GM23248 (cell line): ENCODE measurements around the gene HELZ2. TPM values are rescaled to one million over a fixed set of nuclear protein-coding genes. Genes with fewer than 3 reads are reported as not detected.
"Not testable (repeated sequence)": the region's sequence is repeated elsewhere in the genome, so short reads cannot be mapped to it uniquely, and the experiment has no call there.

ENCODE experiments used
- DNase-seq: peaks from one replicate; pipeline ENCODE4 v3.0.0-alpha.2; 2015
- H2AFZ ChIP-seq: fragments of 200-600 bp; sonication (generic); 2 replicates; pipeline ENCODE4 v1.6.1; 2016; ENCODE audit warnings: antibody characterized with exemption
- H3F3A ChIP-seq: fragments of 200-600 bp; sonication (generic); 2 replicates; pipeline ENCODE4 v1.6.1; 2016; ENCODE audit warnings: mild to moderate bottlenecking, antibody characterized with exemption, mixed run types; ENCODE audit not compliant: insufficient read depth
- H3K27ac ChIP-seq: fragments of 200-600 bp; sonication (generic); 2 replicates; pipeline ENCODE4 v1.5.1; 2016; ENCODE audit warnings: mild to moderate bottlenecking
- H3K27me3 ChIP-seq: fragments of 200-600 bp; sonication (generic); replicated peaks from 2 replicates; pipeline ENCODE4 v1.6.1; 2016; ENCODE audit warnings: mild to moderate bottlenecking; ENCODE audit not compliant: insufficient read depth
- H3K36me3 ChIP-seq: fragments of 200-600 bp; sonication (generic); 2 replicates; pipeline ENCODE4 v1.6.1; 2016; ENCODE audit warnings: low read depth, mild to moderate bottlenecking
- H3K4me1 ChIP-seq: fragments of 200-600 bp; sonication (generic); 2 replicates; pipeline ENCODE4 v1.6.1; 2016; ENCODE audit warnings: mild to moderate bottlenecking; ENCODE audit not compliant: insufficient read depth
- H3K4me2 ChIP-seq: fragments of 200-600 bp; sonication (generic); one replicate; pipeline ENCODE4 v1.6.1; 2016; ENCODE audit warnings: mild to moderate bottlenecking; ENCODE audit not compliant: unreplicated experiment
- H3K4me3 ChIP-seq: fragments of 200-600 bp; sonication (generic); 2 replicates; pipeline ENCODE4 v1.5.1; 2016; ENCODE audit warnings: mild to moderate bottlenecking
- H3K79me2 ChIP-seq: fragments of 200-600 bp; sonication (generic); 2 replicates; pipeline ENCODE4 v1.6.1; 2016; ENCODE audit warnings: mild to moderate bottlenecking; ENCODE audit not compliant: insufficient read depth
- H3K9ac ChIP-seq: fragments of 200-600 bp; sonication (generic); 2 replicates; pipeline ENCODE4 v1.6.1; 2016; ENCODE audit warnings: mild to moderate bottlenecking
- H3K9me2 ChIP-seq: fragments of 200-600 bp; sonication (generic); 2 replicates; pipeline ENCODE4 v1.6.1; 2016; ENCODE audit warnings: mixed run types, mild to moderate bottlenecking, moderate library complexity; ENCODE audit not compliant: insufficient read depth
- H3K9me3 ChIP-seq: fragments of 200-600 bp; sonication (generic); one replicate; pipeline ENCODE4 v1.6.1; 2017; ENCODE audit warnings: low read depth
- H4K20me1 ChIP-seq: fragments of 200-600 bp; sonication (generic); 2 replicates; pipeline ENCODE4 v1.6.0; 2016; ENCODE audit not compliant: insufficient read depth
- EZH2 ChIP-seq: fragments of 200-600 bp; sonication (generic); IDR thresholded peaks from 2 replicates; pipeline ENCODE4 v1.6.1; 2018; ENCODE audit warnings: antibody characterized with exemption, mild to moderate bottlenecking; ENCODE audit not compliant: insufficient read depth, poor library complexity, severe bottlenecking
- EZH2phosphoT487 ChIP-seq: fragments of 200-600 bp; sonication (generic); IDR thresholded peaks from 2 replicates; pipeline ENCODE4 v1.6.1; 2018; ENCODE audit warnings: antibody characterized with exemption, moderate library complexity, mild to moderate bottlenecking, low read depth; ENCODE audit not compliant: insufficient read depth
- WGBS, 2 experiments: methylation state at CpG; one replicate each; pipeline ENCODE4 v1.1.6; 2015 to 2017; ENCODE audit warnings: low lambda C conversion rate in 2 of 2, low coverage in 1 of 2; ENCODE audit errors: missing lambda C conversion rate in 2 of 2; 5-methylcytosine and 5-hydroxymethylcytosine counted together
- in situ Hi-C: fragments of 300-500 bp; cut with MboI; formaldehyde crosslinking; loops from 2 replicates; pipeline ENCODE4 v1.15.0; 2020
- polyA plus RNA-seq: library from polyadenylated mRNA; unstranded; fragments of >200 nt; fragmentation: Nextera tagmentation; extraction: Ambion mirVana; gene quantifications from 2 replicates; pipeline ENCODE4 v1.2.1, GENCODE V29; 2016
- total RNA-seq: library from RNA; depleted of rRNA; stranded (reverse); fragments of >200 nt; shearing (Covaris generic); gene quantifications from 2 replicates; pipeline ENCODE4 v1.2.3, GENCODE V29; 2014

Gene HELZ2
- total and polyA plus RNA-seq, 2 experiments from 2014 or later, result 3.0 to 17.5 TPM

DNA sequence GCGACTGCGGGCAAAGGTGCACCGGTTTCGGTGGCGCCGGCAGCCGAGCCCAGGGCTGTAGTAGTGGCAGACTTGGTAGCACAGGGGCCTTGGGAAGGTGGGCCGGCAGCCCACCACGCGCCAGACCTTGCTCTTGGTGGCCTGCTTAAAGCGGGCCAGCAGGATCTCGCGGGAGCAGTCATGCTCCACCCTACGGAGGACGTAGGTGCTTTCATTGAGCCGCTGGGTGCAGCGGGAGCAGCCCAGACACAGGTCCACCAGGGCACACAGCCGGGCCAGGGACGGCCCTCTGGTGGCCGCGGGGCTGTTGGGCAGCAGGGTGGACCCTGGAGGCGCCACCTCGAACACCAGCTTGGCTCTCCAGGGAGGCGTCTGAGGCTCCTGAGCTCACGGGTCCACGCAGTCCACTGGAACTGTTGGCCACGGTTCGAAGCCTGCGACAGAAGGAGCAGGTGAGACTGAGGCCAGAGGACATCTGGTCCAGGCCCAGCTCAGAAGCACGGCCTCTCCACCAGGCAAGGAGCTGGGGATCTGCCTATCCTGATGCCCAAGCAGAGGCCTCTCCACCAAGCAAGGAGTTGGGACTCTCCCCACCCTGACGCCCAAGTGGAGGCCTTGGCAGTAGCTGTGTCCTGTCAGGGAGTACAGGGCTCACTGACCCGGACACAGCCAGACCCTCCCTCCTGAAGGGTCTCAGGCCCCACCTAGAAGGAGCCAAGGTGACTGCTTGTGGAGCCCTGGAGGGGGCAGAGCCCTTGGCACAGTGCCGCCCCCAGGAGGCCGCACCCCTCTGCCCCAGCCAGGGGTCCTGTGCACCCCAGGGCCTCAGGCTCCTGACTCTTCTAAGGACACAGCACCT lies 1.0 kb downstream of the HELZ2 start:
- Histone ChIP-seq H2AFZ (peak overlapping the region; percentile 51; the same call in 1 of the 2 replicates), H3K4me3 (peak overlapping the region; percentile 90), H3K27me3 (no peaks in the 10 kb centered on the region), H3K4me1 (0 out of 2 replicates have a peak, but pooled peaks cover 10% of the 10 kb centered on the region), H3K27ac (no peak overlapping the region), H3K4me2 (peak overlapping the region; percentile 91), H3K36me3 (no peaks in the 10 kb centered on the region), H4K20me1 (no peaks in the 10 kb centered on the region), H3K9me2 (no peaks in the 10 kb centered on the region), H3K79me2 (0 out of 2 replicates have a peak, but pooled peaks cover 8% of the 10 kb centered on the region), H3K9ac (peak overlapping the region; percentile 87), H3F3A (peaks cover 15% of the 10 kb centered on the region; the same call in 1 of the 2 replicates), H3K9me3 (no peaks in the 10 kb centered on the region)
- no peak for TF ChIP-seq EZH2
- no peak for TF ChIP-seq EZH2phosphoT487
- in situ Hi-C loops, result no loop called here
- peak; percentile 38 for DNase-seq
- 78 to 81% methylated on average over 26 to 34 of the region's 34 CpGs for WGBS, 2 experiments

- no peak for DNase-seq
- no peak overlapping the region for H3K4me2 ChIP-seq
- in situ Hi-C loops, result no loop called here
- H3K9me3 ChIP-seq, result no peaks in the 10 kb centered on the region
- no peaks in the 10 kb centered on the region for H3K36me3 ChIP-seq
- no peak overlapping the region for H2AFZ ChIP-seq
- 92 to 95% methylated on average over 42 to 48 of the region's 48 CpGs for WGBS, 2 experiments
- H3K79me2 ChIP-seq, result 0 out of 2 replicates have a peak, but pooled peaks cover 8% of the 10 kb centered on the region
- no peaks in the 10 kb centered on the region for H3K27me3 ChIP-seq
- TF ChIP-seq EZH2 (no peak), EZH2phosphoT487 (no peak)
- no peak overlapping the region for H3K4me3 ChIP-seq
- H3F3A ChIP-seq, result peaks cover 15% of the 10 kb centered on the region; the same call in 1 of the 2 replicates
- H3K27ac ChIP-seq, result no peak overlapping the region
- no peak overlapping the region for H3K9ac ChIP-seq
- H3K4me1 ChIP-seq, result 0 out of 2 replicates have a peak, but pooled peaks cover 10% of the 10 kb centered on the region
- no peaks in the 10 kb centered on the region for H4K20me1 ChIP-seq
- no peaks in the 10 kb centered on the region for H3K9me2 ChIP-seq
Measured at GRCh38 chr20:63572071-63572787, 1.8 kb downstream of the HELZ2 start.

DNA sequence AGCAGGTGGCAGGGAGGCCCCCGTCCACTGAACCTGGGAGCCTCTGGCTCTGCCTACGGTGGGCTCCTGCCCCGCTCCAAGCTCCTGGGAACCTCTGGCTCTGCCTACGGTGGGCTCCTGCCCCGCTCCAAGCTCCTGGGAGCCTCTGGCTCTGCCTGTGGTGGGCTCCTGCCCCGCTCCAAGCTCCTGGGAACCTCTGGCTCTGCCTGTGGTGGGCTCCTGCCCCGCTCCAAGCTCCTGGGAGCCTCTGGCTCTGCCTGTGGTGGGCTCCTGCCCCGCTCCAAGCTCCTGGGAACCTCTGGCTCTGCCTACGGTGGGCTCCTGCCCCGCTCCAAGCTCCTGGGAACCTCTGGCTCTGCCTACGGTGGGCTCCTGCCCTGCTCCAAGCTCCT lies 3.0 kb downstream of the HELZ2 start:
- H2AFZ ChIP-seq, in situ Hi-C loops, H3K4me1 ChIP-seq, H3K36me3 ChIP-seq, H3K27me3 ChIP-seq, DNase-seq, H3K4me2 ChIP-seq, H3K9ac ChIP-seq, H4K20me1 ChIP-seq, H3K27ac ChIP-seq, H3K4me3 ChIP-seq, H3K9me2 ChIP-seq, H3K9me3 ChIP-seq, H3K79me2 ChIP-seq: not testable (repeated sequence)
- WGBS, 2 experiments, result 79 to 100% methylated on average over 2 to 11 of the region's 11 CpGs
- peaks cover 15% of the 10 kb centered on the region; the same call in 1 of the 2 replicates for H3F3A ChIP-seq

DNA sequence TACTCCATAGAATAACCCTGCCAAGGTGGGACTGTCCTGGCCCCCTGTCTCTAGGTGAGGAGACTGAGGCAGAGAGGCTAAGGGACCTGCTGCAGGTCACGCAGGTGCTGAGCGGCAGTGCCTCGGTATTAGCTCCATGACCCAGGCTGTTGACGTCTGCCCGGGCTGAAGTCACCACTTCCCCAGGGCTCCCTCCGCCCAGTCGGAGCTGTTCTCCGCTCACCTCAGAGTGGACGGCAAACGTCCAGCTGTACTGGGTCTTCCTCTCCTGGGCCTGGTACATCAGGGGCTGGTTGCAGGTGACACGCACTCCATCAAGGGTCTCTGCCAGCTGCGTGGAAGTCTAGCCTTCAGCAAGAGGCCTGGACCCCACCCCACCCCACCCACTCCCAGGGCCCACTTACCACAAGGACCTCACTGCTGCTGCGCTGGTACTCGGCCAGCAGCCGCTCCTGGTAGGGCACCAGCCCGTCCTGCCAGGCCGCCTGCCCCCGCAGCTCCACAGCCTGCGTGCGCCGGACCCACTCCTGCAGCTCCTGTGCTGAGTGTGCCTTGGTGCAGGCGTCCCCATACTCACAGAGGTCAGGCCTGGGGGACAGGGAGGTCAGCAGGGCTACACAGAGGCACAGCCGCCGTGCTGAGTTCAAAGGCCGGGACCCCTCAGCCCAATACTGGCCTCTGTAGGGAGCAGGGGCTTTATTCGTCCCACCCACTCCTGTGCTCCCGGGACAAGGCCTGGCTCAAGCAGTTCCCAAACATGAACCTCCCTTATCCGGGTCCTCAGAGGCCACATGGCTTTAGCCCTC lies 3.6 kb downstream of the HELZ2 start:
- no peak overlapping the region for H3K9ac ChIP-seq
- 0 out of 2 replicates have a peak, but pooled peaks cover 5% of the 10 kb centered on the region for H3K4me1 ChIP-seq
- WGBS, 2 experiments, result 88 to 90% methylated on average over 23 to 28 of the region's 28 CpGs
- 0 out of 2 replicates have a peak, but pooled peaks cover 8% of the 10 kb centered on the region for H3K79me2 ChIP-seq
- no peak for DNase-seq
- H3K4me2 ChIP-seq, result no peak overlapping the region
- no peak overlapping the region for H3K27ac ChIP-seq
- no peak for TF ChIP-seq EZH2
- TF ChIP-seq EZH2phosphoT487, result no peak
- no peaks in the 10 kb centered on the region for H3K27me3 ChIP-seq
- in situ Hi-C loops, result no loop called here
- H3K4me3 ChIP-seq, result no peak overlapping the region
- H3K9me3 ChIP-seq, result no peaks in the 10 kb centered on the region
- no peaks in the 10 kb centered on the region for H4K20me1 ChIP-seq
- no peaks in the 10 kb centered on the region for H3K9me2 ChIP-seq
- H2AFZ ChIP-seq, result no peak overlapping the region
- no peaks in the 10 kb centered on the region for H3K36me3 ChIP-seq
- H3F3A ChIP-seq, result peaks cover 9% of the 10 kb centered on the region; the same call in 1 of the 2 replicates
